ENCODE measurements around the gene PRSS23. TPM values are rescaled to one million over a fixed set of nuclear protein-coding genes. Genes with fewer than 3 reads are reported as not detected.

PRSS23 gene
- total RNA-seq, 1 donor from 2014 or later = 37.8 TPM

Other genes with a start within 250 kb of the PRSS23 start
- gene ME3, start 127.9 kb upstream of the PRSS23 start, total RNA-seq = 12.2 and 12.9 TPM in 2 replicates
- gene FZD4, start 154.9 kb downstream of the PRSS23 start, total RNA-seq = 0.02 TPM in 1 of 2 replicates, not detected in the other
- gene TMEM135, start 237.4 kb downstream of the PRSS23 start, total RNA-seq = 26.2 and 28.6 TPM in 2 replicates